Sigmoid colon (tissue), 7 donors: ENCODE results near the gene SLC12A8. TPM values are rescaled to one million over a fixed set of nuclear protein-coding genes. Genes with fewer than 3 reads are reported as not detected.

Experiments
- DNase-seq: peaks from one replicate; pipeline ENCODE4 v3.0.0-alpha.2; 2019
- H3K27ac ChIP-seq, 4 donors: fragments of 200-600 bp; sonication (generic); one replicate each; pipeline ENCODE4 v1.5.1; 2016 to 2019; ENCODE audit warnings: mild to moderate bottlenecking in 1 of 4
- H3K27me3 ChIP-seq, 3 donors: fragments of 200-600 bp; sonication (generic); one replicate each; pipeline ENCODE4 v1.5.1; 2019; ENCODE audit warnings: mild to moderate bottlenecking in 1 of 3
- H3K36me3 ChIP-seq, 4 donors: fragments of 200-600 bp; sonication (generic); one replicate each; pipeline ENCODE4 v1.5.1; 2016 to 2019
- H3K4me1 ChIP-seq, 4 donors: fragments of 200-600 bp; sonication (generic); one replicate each; pipeline ENCODE4 v1.5.1; 2017 to 2019
- H3K4me3 ChIP-seq, 4 donors: fragments of 200-600 bp; sonication (generic); one replicate each; pipeline ENCODE4 v1.5.1; 2017 to 2019; ENCODE audit warnings: mild to moderate bottlenecking in 2 of 4, moderate library complexity in 1 of 4
- H3K9me3 ChIP-seq, 4 donors: fragments of 200-600 bp in 3 of 4; sonication (generic) in 3 of 4; one replicate each; pipeline versions ENCODE4 v1.5.1 to v1.6.1; 2013 to 2019
- CTCF ChIP-seq, 4 experiments: fragments of 450-650 bp in 3 of 4; fragments of 200-600 bp in 1 of 4; IDR thresholded peaks; one replicate each; pipeline ENCODE4 v1.5.1; 2016 to 2019; ENCODE audit warnings: antibody characterized with exemption in 4 of 4, mild to moderate bottlenecking in 3 of 4, moderate library complexity in 2 of 4
- EP300 ChIP-seq, 4 donors: sonication (generic); formaldehyde crosslinking; IDR thresholded peaks; one replicate each; pipeline ENCODE4 v1.6.1; 2017; ENCODE audit warnings: antibody characterized with exemption in 4 of 4
- POLR2A ChIP-seq, 2 donors: fragments of 450-650 bp; IDR thresholded peaks; one replicate each; pipeline ENCODE4 v1.6.1; 2016; ENCODE audit warnings: antibody characterized with exemption in 2 of 2, mild to moderate bottlenecking in 2 of 2, moderate library complexity in 2 of 2
- POLR2AphosphoS5 ChIP-seq, 4 donors: sonication (generic); formaldehyde crosslinking; IDR thresholded peaks; one replicate each; pipeline ENCODE4 v1.6.1; 2017; ENCODE audit warnings: antibody characterized with exemption in 4 of 4
- WGBS, 2 donors: extraction: QIAGEN DNeasy Blood & Tissue Kit; methylation state at CpG; one replicate each; pipeline ENCODE4 v1.1.7; 2013; 5-methylcytosine and 5-hydroxymethylcytosine counted together
- intact Hi-C: fragments of 100-400 bp; cut with DNase I; formaldehyde crosslinking; loops from one replicate; pipeline ENCODE4 v1.15.1; 2023
- polyA plus RNA-seq, 3 donors: library from polyadenylated mRNA; stranded (reverse); fragments of 200-250 nt; gene quantifications; one replicate each; pipeline ENCODE4 v1.2.3, GENCODE V29; 2013
- total RNA-seq, 4 donors: library from RNA; depleted of rRNA; stranded (reverse); fragments of >200 nt; gene quantifications; one replicate each; pipeline ENCODE4 v1.1.0, GENCODE V29; 2016
- donor health status: healthy with polysubstance abuse.
- donor health status: Bipolar disorder and iron deficiency.
- donor health status: healthy.

SLC12A8 gene
- total and polyA plus RNA-seq, 7 donors, result 0.33 to 6.3 (median 1.7) TPM; not detected in 3

GRCh38 chr3:125117631-125118191, 94.8 kb downstream of the SLC12A8 start:
- no peaks in the 10 kb centered on the region for H3K27me3 ChIP-seq
- peaks cover 0 to 27% (median 17%) of the 10 kb centered on the region in 4 donors for H3K4me1 ChIP-seq
- 89 to 96% methylated on average over 4 of the region's 4 CpGs for WGBS, 2 donors
- no peak overlapping the region for H3K4me3 ChIP-seq
- H3K36me3 ChIP-seq, result no peaks in the 10 kb centered on the region
- intact Hi-C loops, result no loop called here
- H3K27ac ChIP-seq, result no peak overlapping the region
- TF ChIP-seq POLR2A (IDR thresholded peaks at IDR 0.05), result no peak
- no peaks in the 10 kb centered on the region for H3K9me3 ChIP-seq
- no peak for DNase-seq

DNA sequence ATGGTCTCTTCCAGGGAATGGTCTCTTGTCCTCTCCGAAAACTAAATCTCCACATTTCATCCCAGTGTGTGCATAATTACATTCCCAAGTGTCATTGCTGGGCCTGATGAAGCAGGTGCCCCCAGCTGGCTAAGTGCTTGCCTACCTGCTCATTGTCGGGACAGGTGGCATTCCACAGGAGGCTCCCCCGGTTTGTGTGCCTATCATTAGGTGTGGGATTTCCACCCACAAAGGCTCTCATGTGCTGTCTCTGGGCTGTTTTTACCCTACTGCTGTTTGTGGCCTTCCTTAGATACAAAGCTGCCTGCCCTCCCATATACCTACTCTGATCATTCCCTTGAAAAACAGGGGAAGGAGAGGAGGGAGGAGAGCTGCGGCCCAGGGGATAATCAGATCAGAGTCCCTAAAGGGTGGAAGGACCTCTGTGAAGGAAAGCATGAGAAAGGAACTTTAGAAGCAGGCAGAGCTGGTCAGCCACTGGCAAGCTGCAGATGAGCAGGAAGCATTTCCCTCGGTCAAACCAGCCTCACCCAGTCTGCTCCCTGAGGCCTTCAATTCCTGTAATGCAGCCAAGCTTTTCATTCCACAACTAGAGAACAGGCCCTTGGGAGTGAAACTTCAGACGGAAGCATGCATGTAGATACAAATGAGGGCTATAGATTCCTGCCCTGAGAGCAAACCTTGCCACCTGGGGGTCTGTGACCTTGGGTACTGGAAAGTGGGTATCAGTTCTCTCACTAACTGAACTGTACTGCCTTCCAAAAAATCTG, 96.1 kb downstream of the SLC12A8 start:
- Histone ChIP-seq H3K4me1 (peaks cover 0 to 27% (median 17%) of the 10 kb centered on the region in 4 donors), H3K36me3 (no peaks in the 10 kb centered on the region), H3K4me3 (no peak overlapping the region), H3K27me3 (no peaks in the 10 kb centered on the region), H3K9me3 (no peaks in the 10 kb centered on the region), H3K27ac (peak overlapping the region in 3 of 4 donors; percentile 43 to 47 (median 46))
- intact Hi-C loops, result no loop called here
- 68% methylated on average over 6 of the region's 6 CpGs for WGBS, 2 donors
- TF ChIP-seq POLR2A (IDR thresholded peaks at IDR 0.05), result no peak
- no peak for DNase-seq

- peak overlapping the region in 1 of 4 donors; percentile 47 for H3K27ac ChIP-seq
- intact Hi-C loops, result no loop called here
- H3K36me3 ChIP-seq, result no peaks in the 10 kb centered on the region
- WGBS, 2 donors, result 75 to 83% methylated on average over 9 of the region's 9 CpGs
- DNase-seq, result no peak
- no peaks in the 10 kb centered on the region for H3K9me3 ChIP-seq
- TF ChIP-seq CTCF (IDR thresholded peaks at IDR 0.05) (no peak), POLR2A (IDR thresholded peaks at IDR 0.05) (no peak), POLR2AphosphoS5 (IDR thresholded peaks at IDR 0.05) (no peak), EP300 (IDR thresholded peaks at IDR 0.05) (no peak)
- H3K4me1 ChIP-seq, result peaks cover 0 to 18% (median 14%) of the 10 kb centered on the region in 4 donors
- no peak overlapping the region for H3K4me3 ChIP-seq
- H3K27me3 ChIP-seq, result no peaks in the 10 kb centered on the region
Measured at GRCh38 chr3:125115640-125116039, 96.9 kb downstream of the SLC12A8 start.

- H3K4me3 ChIP-seq, result no peak overlapping the region
- H3K27me3 ChIP-seq, result no peaks in the 10 kb centered on the region
- H3K9me3 ChIP-seq, result no peaks in the 10 kb centered on the region
- DNase-seq, result no peak
- no peak overlapping the region for H3K27ac ChIP-seq
- TF ChIP-seq POLR2A (IDR thresholded peaks at IDR 0.05), result no peak
- TF ChIP-seq CTCF (IDR thresholded peaks at IDR 0.05), result no peak
- TF ChIP-seq EP300 (IDR thresholded peaks at IDR 0.05), result no peak
- no peak for TF ChIP-seq POLR2AphosphoS5 (IDR thresholded peaks at IDR 0.05)
- intact Hi-C loops, result no loop called here
- WGBS, 2 donors, result 76 to 86% methylated on average over 1 of the region's 1 CpG
- no peaks in the 10 kb centered on the region for H3K36me3 ChIP-seq
- peaks cover 0 to 17% (median 12%) of the 10 kb centered on the region in 4 donors for H3K4me1 ChIP-seq
Measured at GRCh38 chr3:125112981-125113380, 99.6 kb downstream of the SLC12A8 start.

- TF ChIP-seq POLR2AphosphoS5 (IDR thresholded peaks at IDR 0.05) (no peak), CTCF (IDR thresholded peaks at IDR 0.05) (no peak), EP300 (IDR thresholded peaks at IDR 0.05) (no peak), POLR2A (IDR thresholded peaks at IDR 0.05) (no peak)
- no peaks in the 10 kb centered on the region for H3K9me3 ChIP-seq
- 84% methylated on average over 3 of the region's 3 CpGs for WGBS, 2 donors
- peaks cover 0 to 5% (median under 1%) of the 10 kb centered on the region in 4 donors for H3K4me1 ChIP-seq
- no peaks in the 10 kb centered on the region for H3K36me3 ChIP-seq
- H3K27ac ChIP-seq, result no peak overlapping the region
- no peak for DNase-seq
- intact Hi-C loops, result no loop called here
- no peaks in the 10 kb centered on the region for H3K27me3 ChIP-seq
- H3K4me3 ChIP-seq, result no peak overlapping the region
Measured at GRCh38 chr3:125110876-125111480, 101.6 kb downstream of the SLC12A8 start.
